GM18517 (cell line): ENCODE data around the gene SLIT1.

Experiments
- ATAC-seq: cut with Tn5 transposase; IDR thresholded peaks from one replicate; pipeline ENCODE4 v1.9.1; 2021; ENCODE audit warnings: mild to moderate bottlenecking, moderate library complexity; ENCODE audit not compliant: unreplicated experiment

The SLIT1 gene

DNA sequence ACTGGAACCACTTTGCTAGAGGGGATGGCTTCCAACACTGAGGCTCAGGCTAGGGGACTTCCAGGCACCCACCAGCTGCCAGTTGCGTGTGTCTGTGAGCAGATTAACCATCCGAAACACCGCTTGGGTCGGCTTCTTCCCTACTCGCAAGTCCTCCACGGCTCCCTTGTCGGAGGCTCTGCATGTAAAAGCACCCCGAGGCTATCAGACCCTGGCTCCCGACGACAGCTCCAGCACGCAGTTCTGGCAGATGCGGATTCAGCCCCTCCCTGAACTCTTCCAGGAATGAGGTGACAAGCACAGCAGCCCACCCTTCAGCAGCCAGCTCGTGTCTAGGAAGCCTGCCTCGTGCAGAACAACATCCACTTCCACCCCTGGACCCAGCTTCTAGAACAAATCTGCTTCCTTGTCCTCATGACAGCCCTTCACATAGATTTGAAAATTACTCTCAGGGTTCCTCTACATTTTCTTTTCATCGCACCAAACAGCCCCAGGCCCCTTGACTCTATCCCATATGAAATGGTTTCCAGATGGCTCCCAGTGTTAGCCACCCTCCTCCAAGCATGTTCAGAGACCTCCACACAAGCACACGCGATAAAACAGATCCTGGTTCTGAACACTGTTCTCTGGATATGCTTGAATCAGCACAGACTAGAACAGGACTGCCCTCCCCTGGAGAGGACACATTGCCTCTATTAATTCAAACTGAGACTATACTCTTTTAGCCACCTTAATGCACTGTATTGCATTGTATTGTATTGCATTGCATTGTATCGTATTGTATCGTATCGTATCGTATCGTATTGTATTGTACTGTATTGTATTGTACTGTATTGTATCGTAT lies 44.6 kb downstream of the SLIT1 start:
- ATAC-seq = no peak

GRCh38 chr10:97140049-97140846 lies 45.5 kb downstream of the SLIT1 start:
- no peak for ATAC-seq

- ATAC-seq = no peak
Observed at GRCh38 chr10:97139651-97140048, 46.1 kb downstream of the SLIT1 start.

DNA sequence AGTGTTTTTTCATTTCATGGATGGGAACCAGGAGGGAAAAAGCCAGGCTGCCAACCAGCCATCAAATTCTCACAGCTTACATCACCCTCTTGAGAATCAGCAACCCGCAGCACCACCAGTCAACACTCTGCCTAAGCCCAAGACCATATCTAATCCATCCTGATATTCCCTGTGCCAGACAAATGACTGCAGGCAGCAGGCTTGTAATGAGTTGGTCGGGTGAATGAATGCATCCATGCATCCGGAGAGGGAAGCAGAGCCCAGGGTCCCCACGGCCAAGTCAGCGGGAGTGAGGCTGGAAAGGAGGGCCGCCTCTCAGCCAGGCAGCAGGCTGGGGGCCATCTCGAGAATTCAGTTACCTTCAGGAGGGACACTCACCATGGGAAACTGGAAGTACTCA lies 46.9 kb downstream of the SLIT1 start:
- no peak for ATAC-seq

GRCh38 chr10:97138174-97138573 lies 47.6 kb downstream of the SLIT1 start:
- ATAC-seq = no peak

DNA sequence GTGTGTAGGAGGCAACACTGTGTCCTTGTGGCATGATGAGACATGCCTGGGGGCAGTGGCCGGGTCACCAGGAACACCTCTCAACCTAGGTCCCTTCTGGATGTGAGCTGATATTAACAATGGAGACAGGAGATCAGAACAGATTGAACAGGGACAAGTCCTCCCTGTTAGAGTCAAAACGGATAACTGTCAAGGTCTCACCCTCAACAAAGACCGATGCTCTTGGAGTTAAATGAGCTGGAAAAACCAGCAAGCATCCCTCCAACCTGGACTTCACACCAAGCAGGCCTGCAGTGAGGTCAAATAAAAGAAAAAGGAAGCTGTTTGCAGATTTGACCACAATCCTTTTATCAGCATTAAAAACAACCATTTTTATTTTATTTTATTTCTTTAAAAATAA lies 49.0 kb downstream of the SLIT1 start:
- no peak for ATAC-seq

DNA sequence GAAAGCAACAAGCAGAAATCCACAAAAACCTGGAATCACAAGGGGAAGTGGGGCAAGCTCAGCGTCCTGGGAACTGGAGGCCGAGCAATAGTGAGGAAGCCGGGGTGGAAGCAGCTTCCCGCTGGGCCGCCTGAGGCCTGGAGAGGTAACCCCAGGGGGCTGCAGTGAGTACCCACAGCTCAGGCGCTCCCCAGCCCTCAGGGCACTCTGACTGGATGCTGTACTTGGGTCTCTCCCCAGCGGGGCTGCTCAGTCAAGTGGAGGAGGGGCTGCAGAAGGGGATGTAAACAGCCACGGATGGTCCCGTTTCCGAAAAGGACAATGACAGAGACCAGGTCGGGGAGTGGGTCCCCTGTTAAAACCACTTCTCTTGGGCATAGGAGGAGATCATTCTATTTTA lies 50.3 kb downstream of the SLIT1 start:
- ATAC-seq = no peak

- no peak for ATAC-seq
Observed at GRCh38 chr10:97134983-97135382, 50.8 kb downstream of the SLIT1 start.

- no peak for ATAC-seq
Observed at GRCh38 chr10:97134110-97134509, 51.6 kb downstream of the SLIT1 start.

- ATAC-seq = no peak
Observed at GRCh38 chr10:97132273-97132672, 53.5 kb downstream of the SLIT1 start.

DNA sequence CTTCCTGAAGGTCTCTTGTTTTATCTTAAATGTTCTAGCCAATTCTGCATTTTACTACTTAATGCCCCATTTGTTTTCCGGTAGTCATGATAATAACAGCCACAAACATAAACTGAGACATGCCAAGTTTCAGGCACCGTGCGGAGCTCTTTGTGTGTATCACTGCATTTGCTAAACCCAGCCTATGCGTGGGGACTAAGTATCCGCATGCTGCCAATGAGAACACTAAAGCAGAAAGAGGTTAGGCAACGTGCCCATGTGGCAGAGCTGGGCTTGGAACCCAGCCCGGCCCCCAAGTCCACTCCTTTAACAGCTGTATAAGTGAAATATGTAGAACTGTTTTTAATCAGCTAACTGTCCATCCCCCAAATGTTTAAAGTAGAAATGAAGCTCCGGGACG lies 54.1 kb downstream of the SLIT1 start:
- ATAC-seq = no peak

- no peak for ATAC-seq
Observed at GRCh38 chr10:97131181-97131628, 54.6 kb downstream of the SLIT1 start.

GRCh38 chr10:97129666-97130065 lies 56.1 kb downstream of the SLIT1 start:
- no peak for ATAC-seq

DNA sequence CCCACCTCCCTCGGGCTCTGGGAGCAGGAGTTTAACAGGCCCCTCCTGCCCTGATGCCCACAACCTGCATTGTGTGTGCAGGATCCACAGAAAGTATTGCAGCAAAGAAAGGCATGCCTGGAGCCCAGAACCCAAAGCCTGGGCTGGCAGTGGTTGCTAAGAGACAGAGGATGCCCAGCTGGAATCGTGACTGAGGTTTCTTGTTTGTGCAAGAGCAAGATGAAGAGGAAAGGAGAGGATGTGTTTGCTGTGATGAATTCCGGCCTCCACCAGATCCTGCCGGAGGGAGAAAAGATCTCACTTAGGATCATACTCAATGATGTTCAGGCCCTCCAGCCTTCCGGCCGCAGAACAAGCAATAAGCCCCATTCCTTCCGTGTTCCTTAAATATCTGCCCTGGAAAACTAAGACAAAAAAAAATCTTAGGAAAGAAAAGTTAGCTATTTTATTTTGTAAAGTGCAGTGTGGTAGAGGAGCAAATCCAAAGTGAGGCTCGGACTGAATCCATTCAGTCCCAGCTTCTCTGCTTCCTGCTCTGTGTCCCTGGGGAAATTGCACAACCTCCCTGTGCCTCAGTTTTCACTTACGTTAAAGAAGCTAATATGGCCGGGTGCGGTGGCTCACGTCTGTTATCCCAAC lies 57.1 kb downstream of the SLIT1 start:
- ATAC-seq = no peak

DNA sequence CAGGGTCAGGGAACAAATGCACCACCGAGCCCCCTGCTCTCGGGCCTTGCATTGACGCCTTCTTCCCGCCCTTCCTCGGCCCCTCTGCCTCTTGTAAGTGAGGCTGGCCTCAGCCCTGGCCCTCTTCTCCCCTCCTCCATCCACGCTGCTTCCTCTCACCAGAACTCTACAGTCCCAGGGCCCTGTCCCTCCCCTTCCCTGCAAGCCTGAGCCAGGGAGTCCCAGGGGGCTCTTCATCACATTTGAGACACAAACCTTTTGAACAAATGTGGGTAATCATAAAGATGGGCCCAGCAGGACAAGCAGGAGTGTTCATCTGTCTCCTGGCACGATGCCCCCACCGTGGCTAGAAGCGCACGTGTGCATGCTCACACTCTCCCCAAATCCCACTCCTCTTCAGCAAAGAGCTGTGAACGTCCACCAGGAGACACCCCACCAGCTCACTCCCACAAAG lies 57.7 kb downstream of the SLIT1 start:
- ATAC-seq = no peak

DNA sequence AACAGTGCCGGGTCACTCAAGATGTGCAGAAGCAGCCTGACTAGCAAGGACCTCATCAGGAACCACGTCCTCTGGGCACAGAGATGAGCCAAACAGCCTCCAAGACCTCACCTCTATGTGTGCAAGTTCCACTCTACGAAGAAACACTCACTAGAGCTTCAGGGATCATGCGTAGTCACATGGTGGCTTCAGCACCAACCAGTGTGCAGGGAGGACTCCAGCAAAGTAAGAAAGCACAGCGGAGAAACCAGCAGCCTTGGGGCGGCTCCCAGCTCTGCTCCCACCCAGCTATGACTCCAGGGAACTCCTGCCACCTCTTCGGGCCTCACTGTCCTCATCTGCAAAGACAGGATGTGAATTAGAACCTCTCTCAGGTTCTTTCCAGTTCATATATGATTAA lies 58.2 kb downstream of the SLIT1 start:
- ATAC-seq = no peak

GRCh38 chr10:97124211-97124610 lies 61.5 kb downstream of the SLIT1 start:
- no peak for ATAC-seq

- no peak for ATAC-seq
Observed at GRCh38 chr10:97123765-97124164, 62.0 kb downstream of the SLIT1 start.

DNA sequence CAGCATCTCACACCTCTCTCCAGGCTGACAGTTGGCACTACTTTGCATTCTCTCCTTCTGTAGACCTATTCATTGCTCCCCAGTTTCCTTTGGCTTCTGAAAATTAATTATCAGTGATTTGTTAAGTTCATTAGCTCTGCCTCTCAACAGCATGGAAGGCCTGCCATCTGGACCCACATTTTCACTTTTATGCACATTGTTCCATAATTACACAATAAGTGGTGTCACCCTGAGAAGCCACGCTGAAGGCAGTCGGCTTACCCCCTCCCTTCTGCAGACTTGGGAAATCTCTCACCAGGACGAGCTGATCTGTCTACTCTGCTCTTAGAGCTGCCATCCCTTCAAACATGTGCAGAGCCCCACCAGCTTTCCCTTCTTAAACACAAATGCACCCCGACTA lies 64.7 kb downstream of the SLIT1 start:
- ATAC-seq = no peak

DNA sequence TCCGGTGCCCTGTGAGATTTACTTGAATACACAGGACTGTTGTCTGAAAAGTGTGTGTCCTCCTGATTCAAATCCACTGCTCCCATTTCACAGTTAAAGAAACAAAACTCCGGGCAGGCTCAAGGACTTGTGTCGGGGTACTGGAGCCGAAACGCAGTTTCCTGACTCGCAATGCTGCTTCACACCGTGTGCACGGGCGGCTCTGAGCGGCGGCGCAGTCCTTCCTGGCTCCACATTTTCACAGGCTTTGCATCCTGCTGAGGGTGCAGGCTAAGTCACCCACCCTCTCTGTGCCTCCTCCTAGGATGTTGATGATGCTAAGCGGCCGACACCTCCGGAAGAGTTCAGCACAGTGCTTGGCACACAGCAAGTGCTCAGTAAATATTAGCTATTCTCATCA lies 65.4 kb downstream of the SLIT1 start:
- ATAC-seq = no peak

- no peak for ATAC-seq
Observed at GRCh38 chr10:97119058-97119745, 66.6 kb downstream of the SLIT1 start.
